Body of pancreas (tissue), 4 donors: ENCODE measurements around the gene ASCC2. TPM values are rescaled to one million over a fixed set of nuclear protein-coding genes. Genes with fewer than 3 reads are reported as not detected.

Experiments used
- ATAC-seq: fragments of 150-250 bp; one replicate; pipeline ENCODE4 v1.9.1; 2016
- DNase-seq, 4 donors: peaks; one replicate each; pipeline ENCODE4 v3.0.0-alpha.2; 2019
- H3K27ac ChIP-seq, 4 donors: fragments of 200-600 bp; sonication (generic); 1 replicate in 3 of 4; 2 replicates in 1 of 4; pipeline versions ENCODE4 v1.5.1 to v1.6.1; 2016 to 2019; ENCODE audit warnings: mild to moderate bottlenecking in 1 of 4, mixed read lengths in 1 of 4, moderate library complexity in 1 of 4
- H3K27me3 ChIP-seq, 2 donors: fragments of 200-600 bp; sonication (generic); one replicate each; pipeline ENCODE4 v1.6.0; 2016; ENCODE audit warnings: mild to moderate bottlenecking in 1 of 2
- H3K36me3 ChIP-seq, 2 donors: fragments of 200-600 bp; sonication (generic); replicated peaks in 1 of 2; 2 replicates each; pipeline ENCODE4 v1.5.1; 2016; ENCODE audit warnings: low read depth in 2 of 2; ENCODE audit not compliant: insufficient read depth in 1 of 2
- H3K4me1 ChIP-seq: fragments of 200-600 bp; sonication (generic); one replicate; pipeline ENCODE4 v1.6.0; 2016
- H3K4me3 ChIP-seq, 2 donors: fragments of 200-600 bp; sonication (generic); 1 replicate in 1 of 2; 2 replicates in 1 of 2; pipeline ENCODE4 v1.5.1; 2016 to 2019
- H3K9me3 ChIP-seq, 3 donors: fragments of 200-600 bp; sonication (generic); 1 replicate in 2 of 3; 2 replicates in 1 of 3; pipeline ENCODE4 v1.5.1; 2016
- POLR2A ChIP-seq, 3 donors: fragments of 450-650 bp; IDR thresholded peaks; one replicate each; pipeline ENCODE4 v1.6.1; 2016; ENCODE audit warnings: antibody characterized with exemption in 3 of 3, mild to moderate bottlenecking in 2 of 3
- WGBS, 2 donors: methylation state at CpG; one replicate each; pipeline ENCODE4 v1.1.5; 2017; 5-methylcytosine and 5-hydroxymethylcytosine counted together
- intact Hi-C: fragments of 100-400 bp; cut with DNase I; formaldehyde crosslinking; loops from one replicate; pipeline ENCODE4 v1.15.1; 2023
- total RNA-seq, 2 donors: library from RNA; depleted of rRNA; stranded (reverse); fragments of >200 nt; gene quantifications; one replicate each; pipeline ENCODE4 v1.1.0, GENCODE V29; 2016
- TF ChIP-seq, protein P1 (sequence below), 7 experiments: fragments of 450-650 bp in 4 of 7; fragments of 200-600 bp in 3 of 7; sonication (generic) in 3 of 7; IDR thresholded peaks; one replicate each; pipeline ENCODE4 v1.5.1; 2016 to 2019; ENCODE audit warnings: antibody characterized with exemption in 7 of 7

ASCC2 gene
- total RNA-seq, 2 donors from 2014 or later = 34.3 to 42.0 TPM

DNA sequence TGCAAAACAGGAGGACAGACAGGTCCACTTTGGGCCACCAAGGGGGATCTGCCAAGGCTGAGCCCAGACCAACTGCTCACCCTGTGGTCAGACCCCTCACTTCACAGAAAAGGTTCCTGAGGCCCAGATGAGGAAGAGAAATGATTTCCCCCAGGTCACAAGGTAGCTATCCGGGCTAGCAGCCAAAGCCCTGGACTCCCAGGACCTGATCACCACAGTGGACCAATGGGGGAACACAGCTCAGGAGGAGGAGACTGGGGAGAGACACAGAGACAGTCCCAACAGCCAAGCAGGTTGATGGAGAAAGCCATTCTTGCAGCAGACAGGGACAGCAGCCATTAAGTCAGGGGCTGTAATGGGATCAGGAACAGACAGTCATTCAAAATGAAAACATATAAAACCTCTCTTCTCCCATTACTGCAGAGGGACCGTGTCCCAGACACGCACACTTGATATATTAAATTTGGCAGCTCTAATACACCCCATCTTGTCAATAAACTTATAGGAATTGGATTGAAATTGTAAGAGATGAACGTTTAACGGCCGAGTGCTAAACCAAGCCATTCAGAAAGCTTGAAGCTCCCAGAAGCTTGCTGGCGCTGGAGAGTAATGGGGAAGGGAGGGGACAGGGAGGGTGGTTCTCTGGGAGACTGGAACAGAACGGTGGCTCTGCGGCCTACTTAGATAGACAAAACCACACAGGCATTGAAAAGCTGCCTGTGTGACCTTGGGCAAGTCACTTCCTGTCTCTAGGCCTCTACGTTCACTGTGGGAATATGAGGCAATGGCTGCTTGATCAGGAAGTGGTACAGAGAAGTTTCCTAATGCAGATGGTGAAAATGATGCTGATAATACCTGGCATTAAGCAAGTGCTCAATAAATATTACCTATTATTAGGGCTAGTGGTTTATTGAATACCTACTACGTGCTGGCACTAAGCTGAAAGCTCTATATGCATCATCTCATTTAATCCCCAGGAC, 87.2 kb downstream of the ASCC2 start:
- H3K4me1 ChIP-seq = no peaks in the 10 kb centered on the region
- peak; percentile 33 for ATAC-seq
- TF ChIP-seq, protein P1, sequence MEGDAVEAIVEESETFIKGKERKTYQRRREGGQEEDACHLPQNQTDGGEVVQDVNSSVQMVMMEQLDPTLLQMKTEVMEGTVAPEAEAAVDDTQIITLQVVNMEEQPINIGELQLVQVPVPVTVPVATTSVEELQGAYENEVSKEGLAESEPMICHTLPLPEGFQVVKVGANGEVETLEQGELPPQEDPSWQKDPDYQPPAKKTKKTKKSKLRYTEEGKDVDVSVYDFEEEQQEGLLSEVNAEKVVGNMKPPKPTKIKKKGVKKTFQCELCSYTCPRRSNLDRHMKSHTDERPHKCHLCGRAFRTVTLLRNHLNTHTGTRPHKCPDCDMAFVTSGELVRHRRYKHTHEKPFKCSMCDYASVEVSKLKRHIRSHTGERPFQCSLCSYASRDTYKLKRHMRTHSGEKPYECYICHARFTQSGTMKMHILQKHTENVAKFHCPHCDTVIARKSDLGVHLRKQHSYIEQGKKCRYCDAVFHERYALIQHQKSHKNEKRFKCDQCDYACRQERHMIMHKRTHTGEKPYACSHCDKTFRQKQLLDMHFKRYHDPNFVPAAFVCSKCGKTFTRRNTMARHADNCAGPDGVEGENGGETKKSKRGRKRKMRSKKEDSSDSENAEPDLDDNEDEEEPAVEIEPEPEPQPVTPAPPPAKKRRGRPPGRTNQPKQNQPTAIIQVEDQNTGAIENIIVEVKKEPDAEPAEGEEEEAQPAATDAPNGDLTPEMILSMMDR (IDR thresholded peaks at IDR 0.05) = no peak
- no peak for TF ChIP-seq POLR2A (IDR thresholded peaks at IDR 0.05)
- H3K27me3 ChIP-seq = no peaks in the 10 kb centered on the region
- no peak overlapping the region for H3K4me3 ChIP-seq
- intact Hi-C loops = no loop called here
- H3K9me3 ChIP-seq = no peaks in the 10 kb centered on the region
- H3K27ac ChIP-seq = no peak overlapping the region
- peaks cover 0 to 14% of the 10 kb centered on the region in 2 donors for H3K36me3 ChIP-seq
- peak in 2 of 4 donors; percentile 31 to 38 for DNase-seq
- 73 to 81% methylated on average over 10 to 11 of the region's 11 CpGs for WGBS, 2 donors

DNA sequence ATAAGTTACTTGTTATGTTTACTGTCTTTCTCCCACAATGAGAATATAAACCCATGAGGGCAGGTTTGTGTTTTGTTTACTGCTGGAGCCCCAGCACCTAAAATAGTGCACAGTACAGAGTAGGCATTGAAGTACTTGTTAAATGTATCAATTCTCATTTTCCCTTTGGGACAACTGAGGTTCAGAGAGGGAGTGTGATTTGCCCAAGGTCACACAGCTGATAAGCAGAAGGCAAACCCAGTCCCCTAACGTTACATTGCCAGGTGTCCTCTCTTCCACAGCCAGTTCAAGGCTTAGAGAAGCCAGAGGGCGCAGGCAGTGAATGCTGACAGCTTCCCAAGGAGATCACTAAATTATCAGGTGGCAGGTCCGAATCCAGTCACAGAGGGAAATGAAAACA, 88.0 kb downstream of the ASCC2 start:
- H3K4me3 ChIP-seq = no peak overlapping the region
- TF ChIP-seq, protein P1 (IDR thresholded peaks at IDR 0.05) = no peak
- no peak for TF ChIP-seq POLR2A (IDR thresholded peaks at IDR 0.05)
- intact Hi-C loops = no loop called here
- no peaks in the 10 kb centered on the region for H3K4me1 ChIP-seq
- ATAC-seq (no peak), DNase-seq (no peak)
- H3K27ac ChIP-seq = no peak overlapping the region
- no peaks in the 10 kb centered on the region for H3K27me3 ChIP-seq
- H3K36me3 ChIP-seq = peaks cover 0 to 16% of the 10 kb centered on the region in 2 donors
- WGBS, 2 donors = 58% methylated on average over 3 of the region's 3 CpGs
- no peaks in the 10 kb centered on the region for H3K9me3 ChIP-seq

DNA sequence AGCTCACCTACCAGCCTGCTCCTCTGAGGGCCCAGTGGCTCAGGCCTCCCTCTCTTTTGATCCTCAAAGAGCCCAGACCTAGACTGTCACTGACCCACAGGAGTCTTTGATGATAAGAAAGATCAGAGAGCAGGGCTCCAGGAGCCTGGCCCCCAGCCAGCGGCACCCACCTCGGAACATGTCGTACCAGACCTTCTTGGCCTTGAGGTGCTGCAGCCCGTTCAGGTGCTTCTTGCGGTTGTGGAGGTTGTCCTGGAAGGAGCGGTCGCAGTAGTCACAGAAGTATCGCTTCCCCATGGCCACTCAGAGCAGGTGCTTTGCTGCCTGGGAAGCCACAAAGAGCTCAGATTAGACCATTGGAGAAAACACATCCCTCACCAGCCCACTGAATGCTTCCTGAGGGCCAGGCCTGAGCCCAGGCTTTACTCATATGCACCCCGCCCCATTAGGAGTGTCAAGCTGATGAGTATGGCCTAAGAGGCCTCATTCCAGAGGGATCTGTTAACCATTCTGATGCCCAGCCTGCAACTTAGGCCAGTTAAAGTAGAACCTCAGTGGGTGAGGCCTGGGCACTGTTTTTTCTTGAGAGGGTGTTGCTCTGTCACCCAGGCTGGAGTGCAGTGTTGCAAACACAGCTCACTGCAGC, 89.7 kb downstream of the ASCC2 start:
- Histone ChIP-seq H3K27me3 (no peaks in the 10 kb centered on the region), H3K4me1 (no peaks in the 10 kb centered on the region), H3K4me3 (no peak overlapping the region), H3K27ac (no peak overlapping the region), H3K9me3 (no peaks in the 10 kb centered on the region), H3K36me3 (peaks cover 0 to 19% of the 10 kb centered on the region in 2 donors)
- 87 to 100% methylated on average over 4 to 9 of the region's 9 CpGs for WGBS, 2 donors
- ATAC-seq (no peak), DNase-seq (no peak)
- TF ChIP-seq, protein P1 (IDR thresholded peaks at IDR 0.05) = no peak
- intact Hi-C loops = no loop called here

DNA sequence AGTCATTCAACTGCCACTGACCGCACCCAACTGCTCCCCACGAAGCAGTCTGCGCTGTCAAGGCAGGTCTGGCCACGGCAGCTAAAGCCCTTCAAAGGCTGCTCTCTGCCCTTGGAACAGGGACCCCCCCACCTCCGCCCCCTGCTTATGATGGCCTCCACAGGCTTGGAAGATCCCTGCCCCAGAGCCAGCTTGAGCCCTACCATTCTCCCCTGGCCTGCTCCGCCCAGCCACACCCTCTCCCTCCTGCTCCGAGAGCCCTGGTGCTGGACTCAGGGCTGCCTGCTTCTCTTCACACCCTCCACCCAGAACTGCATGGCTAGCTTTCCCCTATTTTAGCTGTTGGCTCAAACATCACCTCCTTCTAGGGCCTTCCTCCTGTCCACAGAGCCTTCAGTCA, 90.2 kb downstream of the ASCC2 start:
- ATAC-seq = no peak
- 87 to 93% methylated on average over 7 of the region's 7 CpGs for WGBS, 2 donors
- Histone ChIP-seq H3K9me3 (no peaks in the 10 kb centered on the region), H3K27me3 (no peaks in the 10 kb centered on the region), H3K36me3 (peaks cover 0 to 19% of the 10 kb centered on the region in 2 donors), H3K4me3 (no peak overlapping the region), H3K4me1 (no peaks in the 10 kb centered on the region), H3K27ac (no peak overlapping the region)
- intact Hi-C loops = no loop called here
- no peak for DNase-seq
- TF ChIP-seq, protein P1 (IDR thresholded peaks at IDR 0.05) = no peak
- no peak for TF ChIP-seq POLR2A (IDR thresholded peaks at IDR 0.05)
